PC-3 (cell line): Measurements from ENCODE around the gene VDAC2. TPM values are rescaled to one million over a fixed set of nuclear protein-coding genes. Genes with fewer than 3 reads are reported as not detected.

Experiments used
- ATAC-seq: fragments of 200-7000 bp; cut with Tn5 transposase; 2 replicates; pipeline ENCODE4 v1.9.1; 2020; ENCODE audit warnings: mild to moderate bottlenecking, moderate library complexity
- BruUV-seq: library from RNA; stranded (reverse); fragments of 400-500 nt; replicated peaks from 2 replicates; lab custom pipeline; 2021; lab: Mats Ljungman, UMichigan
- CTCF ChIA-PET: fragments of 300-600 bp; sonication (Branson Sonifier 250); formaldehyde crosslinking; loops from one replicate; lab custom pipeline; 2022; ENCODE audit warnings: antibody characterized with exemption; lab: Charles Lee
- POLR2A ChIA-PET: fragments of 300-600 bp; sonication (Branson Sonifier 250); formaldehyde crosslinking; loops from one replicate; lab custom pipeline; 2022; ENCODE audit warnings: antibody characterized with exemption; ENCODE audit not compliant: unreplicated experiment; lab: Charles Lee
- DNase-seq: peaks from one replicate; pipeline ENCODE4 v3.0.0-alpha.2; 2015
- H2AFZ ChIP-seq: fragments of 300-600 bp; sonication (generic); 2 replicates; pipeline ENCODE4 v1.6.0; 2016; ENCODE audit warnings: antibody characterized with exemption, low read length
- H3F3A ChIP-seq: fragments of 300-600 bp; sonication (generic); one replicate; pipeline ENCODE4 v1.6.0; 2017; ENCODE audit warnings: antibody characterized with exemption, low read length, control low read depth, mild to moderate bottlenecking; ENCODE audit not compliant: unreplicated experiment
- H3K27ac ChIP-seq: fragments of 300-600 bp; sonication (generic); 2 replicates; pipeline ENCODE4 v1.5.1; 2016; ENCODE audit warnings: mild to moderate bottlenecking, low read length
- H3K27me3 ChIP-seq: fragments of 300-600 bp; sonication (generic); 2 replicates; pipeline ENCODE4 v1.6.1; 2016; ENCODE audit warnings: low read length, mixed read lengths
- H3K36me3 ChIP-seq: fragments of 300-600 bp; sonication (generic); 2 replicates; pipeline ENCODE4 v1.6.1; 2016; ENCODE audit warnings: low read depth, mixed run types, low read length, mixed read lengths
- H3K4me1 ChIP-seq: fragments of 300-600 bp; sonication (generic); 2 replicates; pipeline ENCODE4 v1.5.1; 2016; ENCODE audit warnings: low read length; ENCODE audit not compliant: insufficient read depth
- H3K4me2 ChIP-seq: fragments of 300-600 bp; sonication (generic); 2 replicates; pipeline ENCODE4 v1.6.0; 2016; ENCODE audit warnings: low read length
- H3K4me3 ChIP-seq: fragments of 300-600 bp; sonication (generic); 2 replicates; pipeline ENCODE4 v1.5.1; 2016; ENCODE audit warnings: mild to moderate bottlenecking, low read length, mixed read lengths
- H3K79me2 ChIP-seq: fragments of 300-600 bp; sonication (generic); 2 replicates; pipeline ENCODE4 v1.6.1; 2017; ENCODE audit warnings: low read length, mixed read lengths
- H3K9ac ChIP-seq: fragments of 300-600 bp; sonication (generic); 2 replicates; pipeline ENCODE4 v1.6.0; 2016; ENCODE audit warnings: mild to moderate bottlenecking, low read length
- H3K9me2 ChIP-seq: fragments of 300-600 bp; sonication (generic); replicated peaks from 2 replicates; pipeline ENCODE4 v1.6.1; 2016; ENCODE audit warnings: mixed run types, low read length, mixed read lengths
- H3K9me3 ChIP-seq: fragments of 300-600 bp; sonication (generic); 2 replicates; pipeline ENCODE4 v1.6.1; 2016; ENCODE audit warnings: low read length, mixed read lengths
- H4K20me1 ChIP-seq: fragments of 300-600 bp; sonication (generic); 2 replicates; pipeline ENCODE4 v1.6.1; 2016; ENCODE audit warnings: low read length, mixed read lengths
- CTCF ChIP-seq: fragments of 300-600 bp; sonication (generic); conservative IDR thresholded peaks from 2 replicates; pipeline ENCODE4 v1.5.1; 2017; ENCODE audit warnings: antibody characterized with exemption, low read depth, mild to moderate bottlenecking, low read length
- EZH2 ChIP-seq: fragments of 300-600 bp; sonication (generic); IDR thresholded peaks from one replicate; pipeline ENCODE4 v1.6.1; 2017; ENCODE audit warnings: antibody characterized with exemption, mild to moderate bottlenecking, low read length; ENCODE audit not compliant: unreplicated experiment
- EZH2phosphoT487 ChIP-seq: fragments of 300-600 bp; sonication (generic); IDR thresholded peaks from 2 replicates; pipeline ENCODE4 v1.6.1; 2018; ENCODE audit warnings: mild to moderate bottlenecking, antibody characterized with exemption, low read length, borderline replicate concordance
- intact Hi-C: fragments of 100-400 bp; cut with micrococcal nuclease; formaldehyde crosslinking; loops from 2 replicates; pipeline ENCODE4 v1.9.0; 2023
- total RNA-seq: library from RNA; depleted of rRNA; stranded (reverse); fragments of >200 nt; gene quantifications from 2 replicates; pipeline ENCODE4 v1.2.3, GENCODE V29; 2014

The VDAC2 gene
- total RNA-seq, 1 experiment from 2014 or later, result 542 TPM

DNA sequence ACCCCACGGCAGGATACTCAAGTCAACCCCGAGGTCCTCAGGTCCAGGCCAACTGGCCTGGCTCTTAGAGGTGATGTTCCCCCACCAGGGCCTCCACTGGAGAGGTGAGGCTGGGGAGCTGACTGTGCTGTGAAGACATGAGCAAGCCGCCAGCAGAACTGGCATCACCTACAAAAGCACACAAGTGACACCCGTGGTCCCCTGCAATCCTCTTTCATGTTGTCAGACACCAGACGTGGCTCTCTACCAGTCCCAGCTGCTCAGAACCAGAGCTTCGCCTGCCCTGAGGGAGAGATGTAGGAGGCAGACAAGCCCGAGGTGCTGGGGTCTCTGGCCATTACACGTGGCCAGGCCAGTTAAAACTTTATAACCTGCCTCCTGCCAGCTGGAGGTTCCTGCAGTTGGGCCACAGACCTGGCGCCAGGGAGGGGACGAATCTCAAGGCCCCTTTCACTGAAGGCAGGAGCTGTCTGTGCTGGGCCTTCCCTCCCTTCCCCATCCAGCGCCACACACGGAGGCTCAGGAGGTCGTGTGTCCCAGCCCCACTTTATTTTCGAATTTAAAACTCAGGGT is 22.9 kb downstream of the VDAC2 start:
- no peak for ATAC-seq
- Histone ChIP-seq H3K36me3 (peaks cover 42% of the 10 kb centered on the region), H2AFZ (peak overlapping the region; percentile 51), H3K9me2 (no peaks in the 10 kb centered on the region), H3K27me3 (no peaks in the 10 kb centered on the region), H3F3A (peaks cover 45% of the 10 kb centered on the region), H4K20me1 (peaks cover 39% of the 10 kb centered on the region), H3K4me2 (peak overlapping the region; percentile 93), H3K4me1 (peaks cover 42% of the 10 kb centered on the region), H3K9me3 (no peaks in the 10 kb centered on the region), H3K79me2 (peaks cover 30% of the 10 kb centered on the region), H3K9ac (peak overlapping the region; percentile 37), H3K27ac (peak overlapping the region; percentile 39), H3K4me3 (peak overlapping the region; percentile 55)
- TSS peak; percentile 27 for BruUV-seq
- TF ChIP-seq EZH2phosphoT487 (no peak), CTCF (no peak), EZH2 (no peak)
- intact Hi-C loops, result loop anchor here (1.0 to 10.0 kb wide), 5 partner anchors 23 to 406 kb away; partner anchors contain the start of genes KAT6B and VDAC2
- CTCF ChIA-PET, result interaction anchor here (0.5 to 6.8 kb wide), 4 partner anchors 22 to 989 kb away, joined by 4 to 170 read pairs (median 16); partner anchors contain the start of gene VDAC2
- POLR2A ChIA-PET, result interaction anchor here (0.6 to 1.3 kb wide), 3 partner anchors 22 to 952 kb away, joined by 3 to 8 read pairs (median 4); no protein-coding TSS in a partner anchor
- peak; percentile 49 for DNase-seq

DNA sequence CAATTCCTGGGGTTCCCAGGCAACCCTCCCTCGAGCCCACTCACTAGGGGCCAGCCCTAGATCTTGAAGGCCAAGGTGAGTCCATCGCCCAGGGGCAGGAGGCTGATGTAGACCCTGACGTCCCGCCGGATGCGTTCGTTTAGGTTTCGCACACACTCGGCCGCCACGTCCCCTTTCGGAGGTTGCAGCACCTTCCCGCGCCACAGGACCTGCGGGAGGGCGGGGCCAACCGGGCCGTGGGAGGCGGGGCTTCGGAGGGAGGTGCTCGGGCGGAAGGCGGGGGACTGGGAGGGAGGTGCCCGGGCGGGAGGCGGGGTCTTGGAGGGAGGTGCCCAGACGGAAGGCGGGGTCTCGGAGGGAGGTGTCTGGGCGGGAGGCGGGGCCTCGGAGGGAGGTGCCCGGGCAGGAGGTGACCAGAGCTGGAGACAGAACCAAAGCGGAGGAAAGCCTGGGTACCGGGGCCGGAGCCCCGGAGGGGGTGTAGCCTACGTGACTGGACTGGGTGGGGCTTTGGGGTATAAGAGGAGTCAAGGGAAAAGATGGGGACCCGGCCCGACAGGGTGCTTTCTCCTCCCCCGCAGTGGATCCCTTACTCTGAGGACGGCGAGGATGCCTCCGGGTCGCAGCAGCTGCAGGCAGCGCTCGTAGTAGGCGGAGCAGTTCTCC is 23.6 kb downstream of the VDAC2 start:
- peaks cover 42% of the 10 kb centered on the region for H3K4me1 ChIP-seq
- peak overlapping the region; percentile 93 for H3K4me2 ChIP-seq
- DNase-seq (peak; percentile 100), ATAC-seq (peak; percentile 69)
- H3K9ac ChIP-seq, result peak overlapping the region; percentile 81
- peak overlapping the region; percentile 72 for H3K4me3 ChIP-seq
- ChIA-PET POLR2A (interaction anchor here (0.5 to 1.3 kb wide), 7 partner anchors 23 to 1104 kb away, joined by 3 to 25 read pairs (median 4); no protein-coding TSS in a partner anchor), CTCF (interaction anchor here (0.6 to 6.8 kb wide), 14 partner anchors 12 to 990 kb away, joined by 3 to 170 read pairs (median 4); partner anchors contain the start of genes SAMD8 and VDAC2)
- peaks cover 36% of the 10 kb centered on the region for H3K36me3 ChIP-seq
- no TSS peak for BruUV-seq
- peak overlapping the region; percentile 62 for H2AFZ ChIP-seq
- peaks cover 24% of the 10 kb centered on the region for H3K79me2 ChIP-seq
- peaks cover 33% of the 10 kb centered on the region for H4K20me1 ChIP-seq
- no peaks in the 10 kb centered on the region for H3K9me2 ChIP-seq
- TF ChIP-seq EZH2 (no peak), CTCF (no peak), EZH2phosphoT487 (no peak)
- intact Hi-C loops, result loop anchor here (1.0 to 10.0 kb wide), 5 partner anchors 24 to 407 kb away; partner anchors contain the start of genes KAT6B and VDAC2
- H3K9me3 ChIP-seq, result no peaks in the 10 kb centered on the region
- H3K27ac ChIP-seq, result peak overlapping the region; percentile 71
- H3K27me3 ChIP-seq, result no peaks in the 10 kb centered on the region
- H3F3A ChIP-seq, result peaks cover 39% of the 10 kb centered on the region
